ENCODE data around the gene AFF3. TPM values are rescaled to one million over a fixed set of nuclear protein-coding genes. Genes with fewer than 3 reads are reported as not detected.
"Not testable (repeated sequence)": the region's sequence is repeated elsewhere in the genome, so short reads cannot be mapped to it uniquely, and the experiment has no call there.

AFF3 gene
- total RNA-seq, 4 donors from 2014 or later, result 5.3 to 216 (median 12.5) TPM

DNA sequence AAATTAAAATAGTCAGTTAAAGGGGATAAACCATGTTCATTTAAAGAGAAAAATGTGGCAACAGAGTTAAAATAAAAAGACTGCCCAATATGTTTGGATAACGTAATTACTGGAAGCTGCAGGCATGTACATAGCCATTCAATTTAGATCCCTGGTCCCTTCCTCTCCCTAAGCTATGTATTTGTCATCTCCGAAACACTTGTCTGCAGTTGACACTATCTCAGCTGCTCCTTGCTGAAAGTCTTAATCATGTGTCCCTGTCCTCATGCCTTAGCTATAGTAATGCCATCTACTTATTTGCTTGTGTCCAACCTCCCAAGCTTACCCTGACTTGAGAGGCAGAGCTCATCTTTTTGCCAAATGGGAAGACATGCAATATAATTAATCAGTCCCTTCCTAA, 478.7 kb downstream of the AFF3 start:
- no peak for TF ChIP-seq CTCF (IDR thresholded peaks at IDR 0.05)
- TF ChIP-seq POLR2A (IDR thresholded peaks at IDR 0.05), result no peak
- H3K4me1 ChIP-seq, result peaks cover 0 to 12% (median 0%) of the 10 kb centered on the region in 4 donors
- DNase-seq, result no peak
- no peak overlapping the region for H3K4me3 ChIP-seq
- H3K36me3 ChIP-seq, result no peaks in the 10 kb centered on the region
- no peaks in the 10 kb centered on the region for H3K27me3 ChIP-seq
- no peaks in the 10 kb centered on the region for H3K9me3 ChIP-seq
- no peak overlapping the region for H3K27ac ChIP-seq

DNA sequence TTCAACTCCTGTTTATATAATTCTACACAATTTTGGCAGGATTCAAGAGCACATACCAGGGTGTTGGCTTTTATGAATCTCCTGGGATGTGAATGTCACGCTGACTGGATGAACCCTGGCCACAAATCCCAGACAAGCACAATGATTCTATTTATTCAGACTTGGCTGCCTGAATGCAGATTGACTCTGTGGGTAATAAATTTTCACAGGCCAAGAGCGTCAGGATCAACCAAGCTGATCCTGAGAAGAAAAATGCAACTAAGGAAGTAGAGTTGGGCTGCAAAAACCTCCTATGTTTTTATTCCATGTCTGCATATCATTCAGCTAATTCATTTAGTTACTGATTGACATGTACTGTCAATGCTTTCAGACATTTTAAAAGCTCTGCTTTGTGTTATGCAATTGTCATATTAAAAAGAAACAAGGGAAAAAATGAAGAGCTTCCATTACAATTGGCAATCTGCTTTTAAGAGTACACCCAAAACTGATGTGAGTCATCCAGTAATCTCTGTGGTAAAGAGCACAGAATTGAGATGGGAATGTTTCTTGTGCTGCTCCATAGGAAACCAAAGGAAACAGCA, 479.5 kb downstream of the AFF3 start:
- TF ChIP-seq CTCF (IDR thresholded peaks at IDR 0.05), result no peak
- TF ChIP-seq POLR2A (IDR thresholded peaks at IDR 0.05), result no peak
- Histone ChIP-seq H3K27me3 (no peaks in the 10 kb centered on the region), H3K4me1 (peaks cover 0 to 12% (median 0%) of the 10 kb centered on the region in 4 donors), H3K36me3 (no peaks in the 10 kb centered on the region), H3K4me3 (no peak overlapping the region), H3K9me3 (no peaks in the 10 kb centered on the region), H3K27ac (no peak overlapping the region)
- no peak for DNase-seq

- DNase-seq, H3K4me3 ChIP-seq, H3K27ac ChIP-seq, H3K9me3 ChIP-seq, H3K36me3 ChIP-seq, H3K27me3 ChIP-seq: not testable (repeated sequence)
- H3K4me1 ChIP-seq, result peaks cover 0 to 12% (median 0%) of the 10 kb centered on the region in 4 donors
These were observed 480.6 kb downstream of the AFF3 start for GRCh38 chr2:99661761-99662160.

GRCh38 chr2:99660616-99661406, 481.6 kb downstream of the AFF3 start:
- Histone ChIP-seq H3K4me3 (no peak overlapping the region), H3K27me3 (no peaks in the 10 kb centered on the region), H3K36me3 (no peaks in the 10 kb centered on the region), H3K27ac (no peak overlapping the region), H3K4me1 (peaks cover 0 to 12% (median 0%) of the 10 kb centered on the region in 4 donors), H3K9me3 (no peaks in the 10 kb centered on the region)
- no peak for TF ChIP-seq POLR2A (IDR thresholded peaks at IDR 0.05)
- no peak for TF ChIP-seq CTCF (IDR thresholded peaks at IDR 0.05)
- no peak for DNase-seq

DNA sequence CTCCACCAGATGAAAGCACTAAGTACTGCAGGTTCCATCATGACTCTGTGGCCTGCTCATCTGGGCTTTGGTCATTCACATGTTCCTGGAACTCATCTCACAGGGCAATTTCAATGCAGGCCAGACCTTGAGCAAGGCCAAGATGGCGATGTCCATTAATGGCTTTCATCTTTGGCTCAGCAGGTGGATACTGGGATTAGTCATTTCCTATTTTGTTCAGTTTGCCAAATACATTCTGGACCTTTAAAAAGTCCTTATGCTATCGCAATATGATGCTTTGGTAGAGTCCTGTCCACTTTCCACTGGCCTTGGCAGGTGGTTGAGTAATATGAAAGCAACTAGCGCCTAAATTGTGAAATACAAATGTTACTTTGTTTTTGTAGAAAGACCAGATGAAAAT, 482.5 kb downstream of the AFF3 start:
- no peak for TF ChIP-seq POLR2A (IDR thresholded peaks at IDR 0.05)
- TF ChIP-seq CTCF (IDR thresholded peaks at IDR 0.05), result no peak
- H3K27me3 ChIP-seq, result no peaks in the 10 kb centered on the region
- H3K27ac ChIP-seq, result no peak overlapping the region
- H3K4me1 ChIP-seq, result peaks cover 0 to 12% (median 0%) of the 10 kb centered on the region in 4 donors
- no peak overlapping the region for H3K4me3 ChIP-seq
- DNase-seq, result no peak
- H3K9me3 ChIP-seq, result no peaks in the 10 kb centered on the region
- H3K36me3 ChIP-seq, result no peaks in the 10 kb centered on the region

DNA sequence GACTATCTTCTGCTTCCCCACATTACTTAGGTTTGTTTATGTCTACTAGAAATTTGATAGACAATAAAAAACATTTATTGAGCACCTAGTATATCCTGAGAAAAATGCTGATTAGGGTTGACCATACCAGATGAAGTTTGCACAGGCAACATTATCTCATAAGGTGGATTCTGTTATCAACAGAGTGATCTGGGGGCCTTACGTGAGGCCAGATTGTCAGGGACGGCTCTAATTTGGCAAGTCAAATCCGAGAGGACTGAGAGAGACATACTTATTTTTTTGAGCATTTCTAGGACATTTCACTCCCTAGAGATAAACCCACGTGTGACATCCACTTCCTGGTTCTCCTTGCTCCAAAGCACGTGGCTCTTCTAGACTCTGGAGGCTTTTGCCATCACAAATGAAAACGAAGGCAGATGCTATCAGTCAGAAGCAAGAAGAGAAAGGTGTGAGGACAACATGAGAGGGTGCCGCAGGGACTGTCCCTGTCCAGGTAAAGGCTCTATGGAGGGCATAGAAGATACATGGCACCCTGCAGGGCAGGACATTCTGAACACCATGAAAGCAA, 484.6 kb downstream of the AFF3 start:
- no peaks in the 10 kb centered on the region for H3K36me3 ChIP-seq
- H3K4me1 ChIP-seq, result peaks cover 0 to 4% (median 0%) of the 10 kb centered on the region in 4 donors
- H3K27me3 ChIP-seq, result no peaks in the 10 kb centered on the region
- no peak overlapping the region for H3K27ac ChIP-seq
- DNase-seq, result no peak
- TF ChIP-seq CTCF (IDR thresholded peaks at IDR 0.05) (no peak), POLR2A (IDR thresholded peaks at IDR 0.05) (no peak)
- no peaks in the 10 kb centered on the region for H3K9me3 ChIP-seq
- no peak overlapping the region for H3K4me3 ChIP-seq
